ENCODE data around the gene STXBP3.

DNA sequence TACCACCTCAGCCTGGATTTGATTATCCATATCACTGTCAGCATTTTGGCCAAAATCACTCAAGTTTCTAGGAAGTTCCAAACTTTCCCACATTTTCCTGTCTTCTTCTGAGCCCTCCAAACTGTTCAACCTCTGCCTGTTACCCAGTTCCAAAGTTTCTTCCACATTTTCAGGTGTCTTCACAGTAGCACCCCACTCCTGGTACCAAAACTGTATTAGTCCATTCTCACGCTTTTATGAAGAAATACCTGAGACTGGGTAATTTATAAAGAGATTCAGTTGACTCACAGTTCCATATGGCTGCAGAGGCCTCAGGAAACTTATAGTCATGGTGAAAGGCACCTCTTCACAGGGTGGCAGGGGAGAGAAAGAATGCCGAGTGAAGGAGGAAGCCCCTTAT, 39.4 kb downstream of the STXBP3 start:
- TF ChIP-seq, protein P1, sequence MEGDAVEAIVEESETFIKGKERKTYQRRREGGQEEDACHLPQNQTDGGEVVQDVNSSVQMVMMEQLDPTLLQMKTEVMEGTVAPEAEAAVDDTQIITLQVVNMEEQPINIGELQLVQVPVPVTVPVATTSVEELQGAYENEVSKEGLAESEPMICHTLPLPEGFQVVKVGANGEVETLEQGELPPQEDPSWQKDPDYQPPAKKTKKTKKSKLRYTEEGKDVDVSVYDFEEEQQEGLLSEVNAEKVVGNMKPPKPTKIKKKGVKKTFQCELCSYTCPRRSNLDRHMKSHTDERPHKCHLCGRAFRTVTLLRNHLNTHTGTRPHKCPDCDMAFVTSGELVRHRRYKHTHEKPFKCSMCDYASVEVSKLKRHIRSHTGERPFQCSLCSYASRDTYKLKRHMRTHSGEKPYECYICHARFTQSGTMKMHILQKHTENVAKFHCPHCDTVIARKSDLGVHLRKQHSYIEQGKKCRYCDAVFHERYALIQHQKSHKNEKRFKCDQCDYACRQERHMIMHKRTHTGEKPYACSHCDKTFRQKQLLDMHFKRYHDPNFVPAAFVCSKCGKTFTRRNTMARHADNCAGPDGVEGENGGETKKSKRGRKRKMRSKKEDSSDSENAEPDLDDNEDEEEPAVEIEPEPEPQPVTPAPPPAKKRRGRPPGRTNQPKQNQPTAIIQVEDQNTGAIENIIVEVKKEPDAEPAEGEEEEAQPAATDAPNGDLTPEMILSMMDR (IDR thresholded peaks at IDR 0.05 in 8 of 11, conservative IDR thresholded peaks at IDR 0.05 in 3 of 11) = no peak
- no peak for TF ChIP-seq POLR2AphosphoS5 (IDR thresholded peaks at IDR 0.05)

All from spleen (tissue), 7 donors.